Activated naive CD4-positive, alpha-beta T cell treated with anti-CD3 and anti-CD28 coated beads for 36 hours (primary cell): ENCODE measurements around the gene MOB3C. TPM values are rescaled to one million over a fixed set of nuclear protein-coding genes. Genes with fewer than 3 reads are reported as not detected.

Source experiments
- CTCF ChIA-PET: fragments of 350-600 bp; sonication (Branson Sonifier 250); formaldehyde crosslinking; loops from one replicate; lab custom pipeline; 2021; ENCODE audit warnings: antibody characterized with exemption; lab: Charles Lee
- DNase-seq: peaks from one replicate; pipeline ENCODE4 v3.0.0-alpha.2; 2020
- H3K27ac Mint-ChIP-seq: one replicate; pipeline ENCODE4 v1.8.0; 2021; ENCODE audit warnings: mild to moderate bottlenecking, mixed read lengths
- H3K27me3 Mint-ChIP-seq: one replicate; pipeline ENCODE4 v1.8.0; 2021; ENCODE audit warnings: low read depth, mixed read lengths
- H3K36me3 Mint-ChIP-seq: one replicate; pipeline ENCODE4 v1.8.0; 2021; ENCODE audit warnings: low read depth, mixed read lengths
- H3K4me1 Mint-ChIP-seq: one replicate; pipeline ENCODE4 v1.8.0; 2021; ENCODE audit warnings: low read depth, mixed read lengths
- H3K4me3 Mint-ChIP-seq: one replicate; pipeline ENCODE4 v1.8.0; 2021; ENCODE audit warnings: mild to moderate bottlenecking, moderate library complexity, mixed read lengths
- H3K9me3 Mint-ChIP-seq: one replicate; pipeline ENCODE4 v1.8.0; 2021; ENCODE audit warnings: mixed read lengths
- intact Hi-C: fragments of 100-400 bp; cut with micrococcal nuclease; formaldehyde crosslinking; loops from one replicate; pipeline ENCODE4 v1.15.1; 2023
- total RNA-seq, 2 experiments: library from RNA; stranded (reverse); gene quantifications; one replicate each; pipeline ENCODE4 v1.2.3, GENCODE V29; 2021

The MOB3C gene
- total RNA-seq, 2 experiments from 2014 or later: 4.8 to 5.0 TPM

DNA sequence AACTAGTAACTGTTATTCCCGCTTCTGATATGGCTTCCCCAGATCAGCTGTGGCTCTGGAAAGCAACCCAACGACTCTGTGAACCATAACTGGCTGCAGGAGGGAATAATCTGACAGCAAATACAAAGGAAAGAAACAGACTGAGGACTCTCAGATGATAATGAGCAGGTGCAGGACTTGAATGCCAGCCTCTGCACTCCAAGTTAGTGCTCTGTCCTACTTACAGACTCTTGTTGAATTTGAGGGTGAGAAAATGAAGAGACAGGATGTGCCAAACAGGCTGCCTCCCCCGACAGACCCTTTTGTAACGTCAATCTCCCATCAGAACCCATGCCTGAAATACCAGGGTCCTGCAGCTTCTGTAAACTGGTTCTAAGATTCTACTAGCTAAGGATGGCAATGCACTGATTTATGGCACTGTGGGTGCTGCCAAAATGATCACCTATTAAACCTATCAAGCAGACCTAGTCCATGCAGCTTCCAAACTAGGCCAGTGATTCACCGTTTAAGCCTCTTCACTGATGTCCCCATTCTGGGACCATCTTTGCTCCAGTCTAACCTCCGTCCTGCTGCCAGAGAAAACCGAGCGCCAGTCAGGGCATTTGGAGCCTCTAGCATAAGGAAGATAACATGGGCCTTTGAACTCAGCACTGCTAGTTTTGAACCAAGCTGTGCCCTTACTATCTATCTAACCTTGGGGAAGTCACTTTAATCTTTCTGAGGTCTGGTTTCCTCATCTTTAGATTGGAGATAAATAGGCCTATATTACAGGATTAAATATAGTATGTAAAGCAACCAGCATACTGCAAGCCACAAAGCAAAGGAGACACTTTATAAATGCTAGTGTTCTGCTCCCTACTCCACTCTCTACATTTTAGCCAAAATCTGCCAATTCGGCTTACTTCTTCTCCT, 17.3 kb downstream of the MOB3C start:
- Mint-ChIP-seq H3K27me3 (no peaks in the 10 kb centered on the region), H3K4me1 (peaks cover 56% of the 10 kb centered on the region), H3K4me3 (no peak overlapping the region), H3K9me3 (no peaks in the 10 kb centered on the region), H3K27ac (no peak overlapping the region), H3K36me3 (peaks cover 2% of the 10 kb centered on the region)
- no peak for DNase-seq
- CTCF ChIA-PET: no interaction called here
- intact Hi-C loops: no loop called here

- H3K4me3 Mint-ChIP-seq: no peak overlapping the region
- peaks cover 10% of the 10 kb centered on the region for H3K36me3 Mint-ChIP-seq
- intact Hi-C loops: no loop called here
- H3K9me3 Mint-ChIP-seq: no peaks in the 10 kb centered on the region
- H3K4me1 Mint-ChIP-seq: peaks cover 42% of the 10 kb centered on the region
- CTCF ChIA-PET: interaction anchor here (1.4 kb wide), 1 partner anchor 70 kb away, joined by 4 read pairs; no protein-coding TSS in a partner anchor
- DNase-seq: no peak
- H3K27ac Mint-ChIP-seq: no peak overlapping the region
- no peaks in the 10 kb centered on the region for H3K27me3 Mint-ChIP-seq
Observed at GRCh38 chr1:46596846-46597245, 19.8 kb downstream of the MOB3C start.

GRCh38 chr1:46596036-46596435, 20.6 kb downstream of the MOB3C start:
- no peak for DNase-seq
- CTCF ChIA-PET: interaction anchor here (0.7 to 1.4 kb wide), 3 partner anchors 69 to 130 kb away, joined by 3 to 4 read pairs (median 3); no protein-coding TSS in a partner anchor
- intact Hi-C loops: no loop called here
- no peaks in the 10 kb centered on the region for H3K9me3 Mint-ChIP-seq
- peaks cover 34% of the 10 kb centered on the region for H3K4me1 Mint-ChIP-seq
- peaks cover 14% of the 10 kb centered on the region for H3K36me3 Mint-ChIP-seq
- no peaks in the 10 kb centered on the region for H3K27me3 Mint-ChIP-seq
- no peak overlapping the region for H3K4me3 Mint-ChIP-seq
- H3K27ac Mint-ChIP-seq: no peak overlapping the region

DNA sequence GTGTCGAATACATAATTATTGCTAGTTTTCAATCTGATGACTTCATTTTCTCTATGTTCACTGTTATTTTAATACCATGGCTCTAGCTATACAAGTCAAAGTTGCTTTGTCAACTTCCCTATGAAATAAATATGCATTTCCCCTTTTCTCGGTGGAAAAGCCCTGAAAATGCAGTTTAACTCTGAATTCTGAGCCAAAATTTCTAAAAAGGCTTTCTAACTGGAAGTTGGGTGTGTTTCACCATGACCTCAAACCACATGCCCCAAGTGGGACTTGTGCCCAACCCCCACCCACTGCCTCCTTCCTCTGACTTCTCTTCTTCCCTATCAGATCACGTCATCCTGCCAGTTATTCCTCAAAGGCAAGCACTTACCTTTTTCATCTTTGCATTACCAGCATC, 21.5 kb downstream of the MOB3C start:
- peak; percentile 39 for DNase-seq
- Mint-ChIP-seq H3K9me3 (no peaks in the 10 kb centered on the region), H3K27me3 (no peaks in the 10 kb centered on the region), H3K4me3 (no peak overlapping the region), H3K4me1 (peaks cover 29% of the 10 kb centered on the region), H3K27ac (no peak overlapping the region), H3K36me3 (peaks cover 21% of the 10 kb centered on the region)
- CTCF ChIA-PET: no interaction called here
- intact Hi-C loops: no loop called here

- Mint-ChIP-seq H3K9me3 (no peaks in the 10 kb centered on the region), H3K4me3 (no peak overlapping the region), H3K36me3 (peaks cover 32% of the 10 kb centered on the region), H3K27me3 (no peaks in the 10 kb centered on the region), H3K4me1 (peaks cover 20% of the 10 kb centered on the region), H3K27ac (no peak overlapping the region)
- intact Hi-C loops: no loop called here
- CTCF ChIA-PET: no interaction called here
- DNase-seq: no peak
Observed at GRCh38 chr1:46594063-46594462, 22.5 kb downstream of the MOB3C start.

DNA sequence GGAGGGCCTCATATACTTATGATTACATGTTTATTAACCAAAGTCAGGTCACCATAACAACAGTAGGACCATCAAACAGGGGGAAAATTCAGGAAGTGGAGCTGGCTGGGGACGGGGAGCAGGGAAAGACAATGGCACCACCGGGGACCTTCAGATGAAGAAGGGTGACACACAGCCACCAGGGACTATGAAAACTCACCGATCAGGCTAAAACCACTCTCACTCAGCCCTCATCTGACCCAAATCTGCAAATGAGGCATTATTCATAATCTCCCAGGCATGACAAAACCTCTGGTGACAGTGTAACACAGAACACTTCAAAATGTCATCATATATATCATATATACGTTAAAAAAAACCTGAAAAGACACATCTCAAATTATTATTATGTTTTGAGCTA, 23.8 kb downstream of the MOB3C start:
- H3K27ac Mint-ChIP-seq: no peak overlapping the region
- no peaks in the 10 kb centered on the region for H3K27me3 Mint-ChIP-seq
- DNase-seq: no peak
- H3K36me3 Mint-ChIP-seq: peaks cover 34% of the 10 kb centered on the region
- no peaks in the 10 kb centered on the region for H3K9me3 Mint-ChIP-seq
- intact Hi-C loops: no loop called here
- no peak overlapping the region for H3K4me3 Mint-ChIP-seq
- H3K4me1 Mint-ChIP-seq: peaks cover 15% of the 10 kb centered on the region
- CTCF ChIA-PET: no interaction called here

DNA sequence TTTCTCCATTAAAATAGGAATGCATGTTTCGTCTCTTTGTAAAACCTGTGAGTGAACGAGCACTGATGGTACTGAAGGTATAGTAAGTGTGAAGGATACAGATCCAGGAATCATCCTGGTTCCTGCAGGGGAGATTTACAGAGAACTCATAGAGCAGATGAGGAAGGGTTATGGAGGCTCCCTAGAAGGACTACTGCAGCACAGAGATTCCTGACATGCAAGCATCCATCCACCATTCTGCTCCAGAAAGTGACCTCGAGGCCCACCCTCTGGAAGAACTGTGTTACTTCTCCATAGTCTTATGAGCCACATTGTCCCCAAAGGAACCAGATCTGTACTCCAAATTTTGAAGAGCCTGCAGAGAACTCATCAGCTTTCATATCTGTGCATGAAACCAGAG, 27.1 kb downstream of the MOB3C start:
- no peak overlapping the region for H3K4me3 Mint-ChIP-seq
- no peaks in the 10 kb centered on the region for H3K9me3 Mint-ChIP-seq
- H3K36me3 Mint-ChIP-seq: peaks cover 45% of the 10 kb centered on the region
- no peak for DNase-seq
- intact Hi-C loops: no loop called here
- no peaks in the 10 kb centered on the region for H3K4me1 Mint-ChIP-seq
- H3K27me3 Mint-ChIP-seq: no peaks in the 10 kb centered on the region
- CTCF ChIA-PET: no interaction called here
- peak overlapping the region; percentile 55 for H3K27ac Mint-ChIP-seq

- H3K27ac Mint-ChIP-seq: no peak overlapping the region
- H3K36me3 Mint-ChIP-seq: peaks cover 42% of the 10 kb centered on the region
- DNase-seq: no peak
- H3K27me3 Mint-ChIP-seq: no peaks in the 10 kb centered on the region
- no peaks in the 10 kb centered on the region for H3K9me3 Mint-ChIP-seq
- CTCF ChIA-PET: no interaction called here
- peaks cover 1% of the 10 kb centered on the region for H3K4me1 Mint-ChIP-seq
- no peak overlapping the region for H3K4me3 Mint-ChIP-seq
- intact Hi-C loops: no loop called here
Observed at GRCh38 chr1:46587069-46587468, 29.5 kb downstream of the MOB3C start.

- peaks cover 8% of the 10 kb centered on the region for H3K4me1 Mint-ChIP-seq
- CTCF ChIA-PET: no interaction called here
- no peak overlapping the region for H3K4me3 Mint-ChIP-seq
- DNase-seq: no peak
- H3K9me3 Mint-ChIP-seq: no peaks in the 10 kb centered on the region
- no peak overlapping the region for H3K27ac Mint-ChIP-seq
- intact Hi-C loops: no loop called here
- peaks cover 37% of the 10 kb centered on the region for H3K36me3 Mint-ChIP-seq
- no peaks in the 10 kb centered on the region for H3K27me3 Mint-ChIP-seq
Observed at GRCh38 chr1:46585312-46585938, 31.2 kb downstream of the MOB3C start.

DNA sequence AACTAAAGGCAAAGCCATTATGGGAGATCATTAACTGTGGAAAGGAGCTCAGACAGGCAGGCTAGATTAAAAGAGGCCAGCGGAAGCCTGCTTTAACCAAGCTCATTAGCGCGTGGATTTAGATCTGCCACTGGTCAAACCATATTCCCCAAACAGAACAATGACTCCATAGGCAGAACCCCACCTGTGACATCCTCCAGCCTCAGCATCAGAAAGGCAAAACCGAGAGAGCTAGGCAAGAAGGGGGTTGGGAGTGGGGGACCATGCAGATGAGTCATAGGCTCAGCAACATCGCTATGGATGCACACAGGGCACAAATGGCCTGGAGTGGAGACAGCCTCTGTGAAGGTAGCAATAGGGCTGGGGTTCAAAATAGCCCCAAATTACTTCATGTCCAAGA, 33.1 kb downstream of the MOB3C start:
- intact Hi-C loops: no loop called here
- no peak overlapping the region for H3K4me3 Mint-ChIP-seq
- DNase-seq: no peak
- H3K36me3 Mint-ChIP-seq: peaks cover 21% of the 10 kb centered on the region
- CTCF ChIA-PET: interaction anchor here (1.0 kb wide), 1 partner anchor 12 kb away, joined by 4 read pairs; no protein-coding TSS in a partner anchor
- H3K9me3 Mint-ChIP-seq: no peaks in the 10 kb centered on the region
- peaks cover 8% of the 10 kb centered on the region for H3K4me1 Mint-ChIP-seq
- no peak overlapping the region for H3K27ac Mint-ChIP-seq
- no peaks in the 10 kb centered on the region for H3K27me3 Mint-ChIP-seq

GRCh38 chr1:46582972-46583371, 33.6 kb downstream of the MOB3C start:
- Mint-ChIP-seq H3K27ac (no peak overlapping the region), H3K4me3 (no peak overlapping the region), H3K36me3 (peaks cover 24% of the 10 kb centered on the region), H3K27me3 (no peaks in the 10 kb centered on the region), H3K9me3 (no peaks in the 10 kb centered on the region), H3K4me1 (peaks cover 8% of the 10 kb centered on the region)
- no peak for DNase-seq
- intact Hi-C loops: no loop called here
- CTCF ChIA-PET: interaction anchor here (1.0 kb wide), 1 partner anchor 12 kb away, joined by 4 read pairs; no protein-coding TSS in a partner anchor

GRCh38 chr1:46581681-46582455, 34.7 kb downstream of the MOB3C start:
- peak overlapping the region; percentile 73 for H3K27ac Mint-ChIP-seq
- H3K36me3 Mint-ChIP-seq: peaks cover 25% of the 10 kb centered on the region
- intact Hi-C loops: no loop called here
- no peaks in the 10 kb centered on the region for H3K9me3 Mint-ChIP-seq
- peaks cover 8% of the 10 kb centered on the region for H3K4me1 Mint-ChIP-seq
- DNase-seq: no peak
- no peak overlapping the region for H3K4me3 Mint-ChIP-seq
- CTCF ChIA-PET: no interaction called here
- no peaks in the 10 kb centered on the region for H3K27me3 Mint-ChIP-seq
